HG03575 (cell line): ENCODE results near the gene SDHB.

ENCODE experiments used
- ATAC-seq: cut with Tn5 transposase; IDR thresholded peaks from one replicate; pipeline ENCODE4 v1.9.1; 2021; ENCODE audit not compliant: unreplicated experiment, insufficient number of reproducible peaks, low FRiP score; ENCODE audit errors: extremely low read depth

The SDHB gene

GRCh38 chr1:17020502-17020901 is 33.3 kb downstream of the SDHB start:
- ATAC-seq = no peak

DNA sequence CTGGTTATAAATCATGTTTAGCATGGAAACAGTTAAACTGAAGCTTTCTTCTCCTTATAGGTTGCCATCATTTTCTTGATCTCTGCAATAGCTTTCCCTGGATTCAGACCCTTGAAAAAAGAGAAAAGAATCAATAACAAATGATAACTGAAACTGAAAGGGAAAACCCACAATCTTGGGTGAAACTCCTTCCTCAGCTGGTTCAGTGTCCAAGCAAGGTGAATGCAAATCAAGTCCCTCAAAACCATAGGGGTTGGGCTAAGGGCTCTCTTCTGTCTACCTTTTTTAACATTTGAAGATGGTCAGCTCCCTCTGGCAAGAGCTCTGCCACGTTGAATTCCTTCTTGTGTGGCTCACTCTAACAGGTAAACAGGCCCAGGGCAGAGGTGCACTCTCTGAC is 35.0 kb downstream of the SDHB start:
- ATAC-seq = no peak

DNA sequence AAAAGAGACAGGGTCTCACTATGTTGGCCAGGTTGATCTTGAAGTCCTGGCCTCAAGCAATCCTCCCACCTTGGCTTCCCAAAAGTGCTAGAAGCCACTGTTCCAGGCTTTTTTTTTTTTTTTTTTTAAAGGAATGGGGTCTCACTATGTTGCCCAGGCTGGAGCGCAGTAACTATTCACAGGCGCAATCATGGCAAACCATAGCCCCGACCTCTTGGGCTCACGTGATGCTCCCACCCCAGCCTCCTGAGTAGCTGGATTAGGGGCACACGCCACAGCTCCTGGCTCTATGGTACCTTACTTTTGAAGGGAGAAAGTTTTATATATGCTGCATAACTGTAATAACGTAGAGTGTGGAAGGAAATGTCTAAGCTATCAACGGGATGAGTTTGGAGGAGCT is 36.4 kb downstream of the SDHB start:
- ATAC-seq = no peak

DNA sequence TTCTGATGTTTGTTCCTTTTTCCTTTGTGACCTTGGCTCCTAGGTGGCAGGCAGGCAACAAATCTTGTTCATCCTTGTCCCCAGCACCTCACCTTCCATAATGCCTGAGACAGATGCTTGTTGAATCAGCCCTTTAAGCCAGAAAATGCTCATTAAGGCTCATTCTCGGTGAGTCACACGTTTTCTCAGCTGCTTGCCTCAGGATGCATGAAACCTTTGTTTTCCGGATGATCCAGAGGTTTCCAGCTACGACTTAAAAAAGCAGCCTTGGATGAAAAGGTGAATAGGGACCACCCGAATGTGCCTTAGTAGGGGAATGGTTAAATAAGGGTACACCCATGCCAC is 37.5 kb downstream of the SDHB start:
- no peak for ATAC-seq

- ATAC-seq = no peak
Observed at GRCh38 chr1:17014671-17015567, 38.9 kb downstream of the SDHB start.

DNA sequence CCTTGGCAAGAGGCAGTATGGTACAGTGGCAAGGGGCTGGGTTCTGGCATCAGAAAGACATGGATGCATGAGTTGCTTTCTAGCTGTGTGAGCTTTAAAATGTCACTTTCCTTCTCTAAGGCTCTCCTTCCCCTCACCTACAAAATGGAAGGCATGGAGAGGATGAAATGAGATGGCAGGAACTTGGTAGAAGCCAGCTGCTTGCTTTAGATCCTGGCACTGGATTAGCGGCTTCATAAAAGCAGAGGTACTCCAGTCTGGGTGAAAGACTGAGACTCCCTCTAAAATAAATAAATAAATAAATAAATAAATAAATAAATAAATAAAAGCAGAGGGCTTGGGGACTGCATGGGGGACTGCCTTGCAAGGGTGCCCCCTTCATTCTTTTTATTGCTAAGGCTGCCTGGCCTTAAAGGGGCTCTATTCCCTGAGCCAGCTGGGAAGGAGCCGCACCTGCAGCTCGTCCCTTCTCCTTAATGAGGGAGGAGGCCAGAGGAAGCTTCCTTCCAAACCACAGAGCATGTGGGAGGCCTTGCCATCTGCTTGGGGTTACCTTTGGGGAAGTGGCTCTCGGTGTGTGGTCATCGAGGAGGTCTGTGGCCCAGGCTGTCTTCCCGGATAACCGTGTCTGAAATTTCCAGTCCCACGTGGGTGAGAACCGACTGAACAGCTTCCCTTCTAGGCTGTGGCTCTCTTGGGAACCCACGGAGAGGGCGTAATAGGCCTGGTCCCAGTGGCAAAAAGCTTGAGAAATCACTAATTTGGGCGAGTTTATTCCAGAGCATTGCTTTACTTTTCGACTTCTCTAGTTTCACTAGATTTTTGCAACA is 40.1 kb downstream of the SDHB start:
- no peak for ATAC-seq

GRCh38 chr1:17012775-17013490 is 40.9 kb downstream of the SDHB start:
- ATAC-seq = no peak

DNA sequence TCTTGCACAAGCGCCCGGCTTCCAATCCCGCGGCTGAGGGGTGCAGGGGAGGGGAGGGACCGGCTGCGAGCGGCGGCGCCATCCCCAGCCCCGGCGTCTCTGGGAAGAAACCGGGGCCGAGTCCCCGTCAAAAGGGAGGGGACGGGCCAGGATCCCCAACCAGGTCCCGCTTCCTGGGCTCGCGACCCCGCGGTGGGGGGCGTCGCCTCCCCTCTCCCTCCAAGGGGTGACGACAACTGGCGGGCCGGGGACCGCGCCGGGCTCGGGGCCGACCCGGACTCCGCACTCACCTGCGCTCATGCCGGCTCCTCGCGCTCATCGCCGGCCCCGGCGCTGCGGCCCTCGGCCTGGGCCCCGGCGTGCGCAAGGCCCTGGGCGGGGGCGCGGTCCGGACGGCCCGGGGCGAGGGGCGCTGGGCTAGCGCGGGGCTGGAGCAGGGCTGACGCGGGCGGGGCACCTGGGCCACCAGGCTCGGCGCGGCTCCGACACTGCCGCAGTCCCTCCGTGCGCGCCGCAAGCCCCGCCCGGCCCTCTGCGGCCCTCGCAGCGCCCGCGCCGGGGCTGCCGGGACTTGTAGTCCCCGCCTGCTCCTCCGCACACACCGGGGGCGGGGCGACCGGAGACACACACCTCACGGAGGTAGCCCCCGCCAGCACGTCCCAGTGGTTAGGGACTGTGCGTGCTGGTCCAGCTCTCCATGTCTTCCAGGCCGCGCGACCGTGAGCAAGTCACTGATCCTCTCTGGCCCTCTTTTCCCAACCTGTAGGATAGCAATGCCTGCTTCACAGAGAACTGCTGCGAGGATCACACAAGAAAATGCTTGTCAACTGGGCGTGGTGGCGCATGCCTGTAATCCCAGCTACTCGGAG is 42.2 kb downstream of the SDHB start, which contains the start of gene ATP13A2:
ATP13A2 (minus strand) TSS at position 490 of the 869 bp plus-strand sequence; CDS start at position 300, 190 bp downstream.
- no peak for ATAC-seq

- ATAC-seq = no peak
Observed at GRCh38 chr1:17011092-17011438, 42.8 kb downstream of the SDHB start.

GRCh38 chr1:17009706-17010105 is 44.1 kb downstream of the SDHB start:
- ATAC-seq = no peak

GRCh38 chr1:17008208-17008855 is 45.5 kb downstream of the SDHB start:
- ATAC-seq = no peak

- no peak for ATAC-seq
Observed at GRCh38 chr1:17007121-17007520, 46.7 kb downstream of the SDHB start.

GRCh38 chr1:17005365-17005740 is 48.5 kb downstream of the SDHB start:
- ATAC-seq = no peak

- ATAC-seq = no peak
Observed at GRCh38 chr1:17004466-17005364, 49.1 kb downstream of the SDHB start.

- ATAC-seq = no peak
Observed at GRCh38 chr1:17002524-17002902, 51.3 kb downstream of the SDHB start.

- no peak for ATAC-seq
Observed at GRCh38 chr1:17001760-17002523, 51.9 kb downstream of the SDHB start.

GRCh38 chr1:16999863-17000262 is 54.0 kb downstream of the SDHB start:
- ATAC-seq = no peak
